ENCODE data around the gene ADISSP. TPM values are rescaled to one million over a fixed set of nuclear protein-coding genes. Genes with fewer than 3 reads are reported as not detected.

The ADISSP gene
- total and polyA plus RNA-seq, 9 of the 15 experiments (the other 6 are each of a cell fraction or from before 2014, with no cell fraction given): 1.4 to 70.6 (median 23.4) TPM

- TF ChIP-seq XRCC4 (IDR thresholded peaks at IDR 0.05; ENCODE audit: extremely low read depth, insufficient read depth, insufficient read length) (no peak), HNRNPUL1 (IDR thresholded peaks at IDR 0.05; ENCODE audit: low read length) (no peak), ZNF436 (CRISPR knock-in tag; IDR thresholded peaks at IDR 0.05) (no peak), CXXC5 (CRISPR knock-in tag; IDR thresholded peaks at IDR 0.05) (no peak), ZNF3 (CRISPR knock-in tag; IDR thresholded peaks at IDR 0.05) (no peak), ILF3 (IDR thresholded peaks at IDR 0.05; ENCODE audit: borderline replicate concordance) (no peak)
Observed at GRCh38 chr20:3758566-3758965, 9.0 kb downstream of the ADISSP start (continued).

- TF ChIP-seq SPI1 (IDR thresholded peaks at IDR 0.05; ENCODE audit: borderline replicate concordance, low read depth, low read length) (no peak), NCOA2 (IDR thresholded peaks at IDR 0.05; ENCODE audit: partially characterized antibody in 2 of 2) (no peak), XRCC5 (IDR thresholded peaks at IDR 0.05; ENCODE audit: low read depth, low read length) (no peak), KAT7 (CRISPR knock-in tag; IDR thresholded peaks at IDR 0.05; ENCODE audit: borderline replicate concordance) (no peak), E2F3 (CRISPR knock-in tag; IDR thresholded peaks at IDR 0.05) (no peak), MTF1 (CRISPR knock-in tag; IDR thresholded peaks at IDR 0.05; ENCODE audit: borderline replicate concordance) (no peak), BRD9 (IDR thresholded peaks at IDR 0.05; ENCODE audit: low read depth, partially characterized antibody) (no peak), PYGO2 (tag; IDR thresholded peaks at IDR 0.05) (no peak), CEBPZ (IDR thresholded peaks at IDR 0.05; ENCODE audit: borderline replicate concordance, low read depth, low read length) (no peak), ZBTB2 (IDR thresholded peaks at IDR 0.05) (no peak)
- intact Hi-C loops (cut with micrococcal nuclease): no loop called here
- BruUV-seq (replicated peaks): no TSS peak
- H3K27ac ChIP-seq (ENCODE audit: extremely low read depth, low read depth, low read length): no peak overlapping the region
- in situ Hi-C loops (cut with MboI): no loop called here
- no peaks in the 10 kb centered on the region for H4K20me1 ChIP-seq (replicated peaks; ENCODE audit: control insufficient read depth, insufficient read depth, low read length)
- ChIA-PET POLR2A (interaction anchor here (0.6 kb wide), 1 partner anchor 421 kb away, joined by 3 read pairs; no protein-coding TSS in a partner anchor), CTCF (ENCODE audit: low intra/inter-chr PET ratio) (no interaction called here)
- no peak for FAIRE-seq
- H3K27me3 ChIP-seq (ENCODE audit: control insufficient read depth in 2 of 2, insufficient read depth in 2 of 2, low read length in 2 of 2): no peaks in the 10 kb centered on the region
- H3K79me2 ChIP-seq (ENCODE audit: control insufficient read depth, insufficient read depth, low read length): no peaks in the 10 kb centered on the region; the same call in 2 of the 3 replicates
- no peak overlapping the region for H3K9ac ChIP-seq (ENCODE audit: insufficient read depth in 1 of 2, low read depth in 2 of 2, low read length in 2 of 2)
- no peak overlapping the region for H3K4me3 ChIP-seq
- H2AFZ ChIP-seq (ENCODE audit: low read depth, low read length): no peak overlapping the region
- H3K9me3 ChIP-seq (replicated peaks; ENCODE audit: control insufficient read depth, insufficient read depth, low read depth, low read length): no peaks in the 10 kb centered on the region
- H3K4me2 ChIP-seq (ENCODE audit: insufficient read depth, low read length): no peak overlapping the region
- no peak for ATAC-seq
- H3K36me3 ChIP-seq (ENCODE audit: control insufficient read depth, insufficient read depth, low read length): peaks cover 61% of the 10 kb centered on the region; the same call in 2 of the 3 replicates
- DNase-seq (ENCODE audit: extremely low read depth in 1 of 4, low spot score in 3 of 4): no peak
- peaks cover 0 to 13% of the 10 kb centered on the region in 2 experiments; a peak in 1 of 5 replicates for H3K4me1 ChIP-seq (replicated peaks in 1 of 2; ENCODE audit: control insufficient read depth in 2 of 2, insufficient read depth in 2 of 2, low read length in 2 of 2)
- WGBS (ENCODE audit: insufficient coverage, low coverage, missing lambda C conversion rate): no CpG with 5 or more reads among the region's 2 CpGs
- H3K9me1 ChIP-seq (ENCODE audit: control insufficient read depth, insufficient read depth, low read length): peaks cover 2% of the 10 kb centered on the region
Observed at GRCh38 chr20:3757268-3757667, 10.3 kb downstream of the ADISSP start.

Measured in K562 (cell line).